Loucy (cell line): Measurements from ENCODE around the gene COMMD7.

Experiments used
- H2AFZ ChIP-seq: fragments of 200-600 bp; sonication (generic); 2 replicates; pipeline ENCODE4 v1.6.0; 2016; ENCODE audit warnings: antibody characterized with exemption, mild to moderate bottlenecking, low read length, moderate library complexity
- H3F3A ChIP-seq: fragments of 200-600 bp; 2 replicates; pipeline ENCODE4 v1.6.0; 2016; ENCODE audit warnings: antibody characterized with exemption, low read depth, mild to moderate bottlenecking
- H3K27me3 ChIP-seq: fragments of 200-600 bp; sonication (generic); 2 replicates; pipeline ENCODE4 v1.6.1; 2014; ENCODE audit warnings: low read length, mild to moderate bottlenecking; ENCODE audit not compliant: insufficient read depth, poor library complexity, severe bottlenecking
- H3K36me3 ChIP-seq: fragments of 200-600 bp; sonication (generic); 2 replicates; pipeline ENCODE4 v1.6.1; 2016; ENCODE audit warnings: low read length; ENCODE audit not compliant: insufficient read depth
- H3K4me1 ChIP-seq: fragments of 200-600 bp; sonication (generic); 2 replicates; pipeline ENCODE4 v1.5.1; 2014; ENCODE audit warnings: low read length, mild to moderate bottlenecking; ENCODE audit not compliant: insufficient read depth, poor library complexity, severe bottlenecking
- H3K4me2 ChIP-seq: fragments of 200-600 bp; sonication (generic); 2 replicates; pipeline ENCODE4 v1.6.0; 2014; ENCODE audit warnings: antibody characterized with exemption, low read length, low read depth, mild to moderate bottlenecking; ENCODE audit not compliant: poor library complexity, severe bottlenecking
- H3K4me3 ChIP-seq: fragments of 200-600 bp; sonication (generic); 2 replicates; pipeline ENCODE4 v1.5.1; 2014; ENCODE audit warnings: low read length, mild to moderate bottlenecking, mixed read lengths; ENCODE audit not compliant: poor library complexity, severe bottlenecking
- H3K79me2 ChIP-seq: fragments of 200-600 bp; sonication (generic); 2 replicates; pipeline ENCODE4 v1.6.1; 2014; ENCODE audit warnings: low read length; ENCODE audit not compliant: insufficient read depth
- H3K9ac ChIP-seq: fragments of 200-600 bp; sonication (generic); 2 replicates; pipeline ENCODE4 v1.6.0; 2014; ENCODE audit warnings: mild to moderate bottlenecking, low read depth, low read length, moderate library complexity; ENCODE audit not compliant: poor library complexity, severe bottlenecking
- H3K9me2 ChIP-seq: fragments of 200-600 bp; sonication (generic); replicated peaks from 2 replicates; pipeline ENCODE4 v1.6.1; 2016; ENCODE audit warnings: low read depth, low read length, mixed read lengths
- H3K9me3 ChIP-seq: fragments of 200-600 bp; sonication (generic); 2 replicates; pipeline ENCODE4 v1.6.1; 2014; ENCODE audit warnings: mild to moderate bottlenecking, antibody characterized with exemption, low read length, low read depth; ENCODE audit not compliant: insufficient read depth
- H4K20me1 ChIP-seq: fragments of 200-600 bp; sonication (generic); 2 replicates; pipeline ENCODE4 v1.6.0; 2014; ENCODE audit warnings: antibody characterized with exemption, low read length, mild to moderate bottlenecking; ENCODE audit not compliant: insufficient read depth, poor library complexity, severe bottlenecking
- EZH2phosphoT487 ChIP-seq: fragments of 200-600 bp; IDR thresholded peaks from 2 replicates; pipeline ENCODE4 v1.6.1; 2018; ENCODE audit warnings: antibody characterized with exemption, mild to moderate bottlenecking, moderate library complexity, borderline replicate concordance
- TF ChIP-seq, protein P1 (sequence below): fragments of 200-600 bp; sonication (generic); conservative IDR thresholded peaks from 2 replicates; pipeline ENCODE4 v1.5.1; 2014; ENCODE audit warnings: mild to moderate bottlenecking, antibody characterized with exemption, low read length

Gene COMMD7

DNA sequence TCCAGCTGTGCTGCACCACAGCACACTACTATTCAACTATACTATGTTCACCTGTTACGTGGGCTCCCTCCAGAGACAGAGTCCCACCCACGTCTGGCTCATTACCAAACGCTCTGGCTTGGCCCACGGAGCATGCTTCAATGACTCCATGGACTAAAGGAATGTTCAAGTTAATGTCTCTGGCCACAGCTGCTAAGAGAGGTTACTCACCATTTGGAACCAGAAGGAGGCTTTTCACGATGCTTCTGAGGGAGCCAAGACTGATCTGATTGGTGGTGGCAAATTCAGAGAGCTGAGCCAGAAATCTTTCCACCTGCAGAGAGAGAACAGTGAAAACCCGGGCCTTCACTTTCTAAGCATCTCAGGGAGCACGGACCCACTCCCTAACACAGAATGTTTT is 15.6 kb downstream of the COMMD7 start:
- Histone ChIP-seq H2AFZ (no peak overlapping the region), H3K4me3 (no peak overlapping the region), H3K4me2 (no peak overlapping the region), H3F3A (no peaks in the 10 kb centered on the region), H4K20me1 (no peaks in the 10 kb centered on the region), H3K27me3 (no peaks in the 10 kb centered on the region), H3K9me2 (no peaks in the 10 kb centered on the region), H3K4me1 (peaks cover 12% of the 10 kb centered on the region), H3K36me3 (peaks cover 30% of the 10 kb centered on the region; the same call in 1 of the 2 replicates), H3K9me3 (no peaks in the 10 kb centered on the region), H3K9ac (no peak overlapping the region), H3K79me2 (peaks cover 38% of the 10 kb centered on the region)
- TF ChIP-seq, protein P1, sequence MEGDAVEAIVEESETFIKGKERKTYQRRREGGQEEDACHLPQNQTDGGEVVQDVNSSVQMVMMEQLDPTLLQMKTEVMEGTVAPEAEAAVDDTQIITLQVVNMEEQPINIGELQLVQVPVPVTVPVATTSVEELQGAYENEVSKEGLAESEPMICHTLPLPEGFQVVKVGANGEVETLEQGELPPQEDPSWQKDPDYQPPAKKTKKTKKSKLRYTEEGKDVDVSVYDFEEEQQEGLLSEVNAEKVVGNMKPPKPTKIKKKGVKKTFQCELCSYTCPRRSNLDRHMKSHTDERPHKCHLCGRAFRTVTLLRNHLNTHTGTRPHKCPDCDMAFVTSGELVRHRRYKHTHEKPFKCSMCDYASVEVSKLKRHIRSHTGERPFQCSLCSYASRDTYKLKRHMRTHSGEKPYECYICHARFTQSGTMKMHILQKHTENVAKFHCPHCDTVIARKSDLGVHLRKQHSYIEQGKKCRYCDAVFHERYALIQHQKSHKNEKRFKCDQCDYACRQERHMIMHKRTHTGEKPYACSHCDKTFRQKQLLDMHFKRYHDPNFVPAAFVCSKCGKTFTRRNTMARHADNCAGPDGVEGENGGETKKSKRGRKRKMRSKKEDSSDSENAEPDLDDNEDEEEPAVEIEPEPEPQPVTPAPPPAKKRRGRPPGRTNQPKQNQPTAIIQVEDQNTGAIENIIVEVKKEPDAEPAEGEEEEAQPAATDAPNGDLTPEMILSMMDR, result no peak
- no peak for TF ChIP-seq EZH2phosphoT487

- Histone ChIP-seq H3K27me3 (no peaks in the 10 kb centered on the region), H3K79me2 (peaks cover 3% of the 10 kb centered on the region; the same call in 1 of the 2 replicates), H3K4me3 (no peak overlapping the region), H3K4me1 (no peaks in the 10 kb centered on the region), H3K36me3 (peaks cover 30% of the 10 kb centered on the region), H4K20me1 (no peaks in the 10 kb centered on the region), H3K9me3 (no peaks in the 10 kb centered on the region), H3K9ac (no peak overlapping the region), H3F3A (no peaks in the 10 kb centered on the region), H2AFZ (no peak overlapping the region), H3K9me2 (no peaks in the 10 kb centered on the region), H3K4me2 (no peak overlapping the region)
- no peak for TF ChIP-seq EZH2phosphoT487
- TF ChIP-seq, protein P1, result no peak
Measured at GRCh38 chr20:32718749-32719348, 24.4 kb downstream of the COMMD7 start.

DNA sequence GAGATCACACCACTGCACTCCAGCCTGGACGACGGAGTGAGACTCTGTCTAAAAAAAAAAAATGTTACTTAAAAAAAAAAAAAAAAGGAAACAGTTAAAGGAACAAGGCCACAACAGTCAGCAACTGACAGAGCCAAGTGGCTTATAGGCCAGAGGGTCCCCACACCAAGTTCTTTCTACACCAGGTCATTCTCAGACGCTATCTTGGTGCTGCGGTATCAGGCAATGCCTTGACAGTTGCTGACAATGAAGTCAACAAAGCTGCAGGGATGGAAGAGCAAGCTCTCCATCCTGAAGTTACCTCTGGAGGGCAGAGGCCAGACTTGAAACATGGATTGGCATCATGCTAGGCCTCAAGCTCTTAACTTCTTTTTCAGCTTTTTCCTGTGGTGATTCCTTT is 31.9 kb downstream of the COMMD7 start:
- no peaks in the 10 kb centered on the region for H3K9me3 ChIP-seq
- H3K27me3 ChIP-seq, result no peaks in the 10 kb centered on the region
- no peaks in the 10 kb centered on the region for H3K9me2 ChIP-seq
- H4K20me1 ChIP-seq, result no peaks in the 10 kb centered on the region
- no peak overlapping the region for H3K4me3 ChIP-seq
- no peak overlapping the region for H2AFZ ChIP-seq
- peaks cover 19% of the 10 kb centered on the region for H3K79me2 ChIP-seq
- H3F3A ChIP-seq, result no peaks in the 10 kb centered on the region
- peaks cover 25% of the 10 kb centered on the region; the same call in 1 of the 2 replicates for H3K36me3 ChIP-seq
- peaks cover 20% of the 10 kb centered on the region for H3K4me1 ChIP-seq
- no peak overlapping the region for H3K4me2 ChIP-seq
- no peak for TF ChIP-seq EZH2phosphoT487
- TF ChIP-seq, protein P1, result no peak
- no peak overlapping the region for H3K9ac ChIP-seq
